GM12878 (cell line): ENCODE measurements around the gene GRIK1. TPM values are rescaled to one million over a fixed set of nuclear protein-coding genes. Genes with fewer than 3 reads are reported as not detected.

Source experiments
- ATAC-seq: fragments of 200-7000 bp; cut with Tn5 transposase; 3 replicates; pipeline ENCODE4 v1.9.1; 2020; ENCODE audit warnings: mild to moderate bottlenecking, moderate library complexity
- BruUV-seq: library from RNA; stranded (reverse); fragments of 400-500 nt; replicated peaks from 2 replicates; lab custom pipeline; 2021; lab: Mats Ljungman, UMichigan
- CTCF ChIA-PET: fragments of 300-600 bp; sonication (Branson Sonifier 250); formaldehyde crosslinking; extraction: SDS; loops from one replicate; lab custom pipeline; 2021; ENCODE audit warnings: inconsistent platforms; lab: Yijun Ruan, JAX
- POLR2A ChIA-PET: fragments of 350-600 bp; formaldehyde crosslinking; extraction: SDS; loops from one replicate; lab custom pipeline; 2021; ENCODE audit warnings: inconsistent platforms; lab: Charles Lee
- RAD21 ChIA-PET: fragments of 300-600 bp; sonication (Branson Sonifier 250); formaldehyde crosslinking; loops from one replicate; lab custom pipeline; 2023; ENCODE audit warnings: antibody characterized with exemption; ENCODE audit not compliant: unreplicated experiment; lab: Charles Lee
- SMC1A ChIA-PET: fragments of 300-600 bp; sonication (Branson Sonifier 250); formaldehyde crosslinking; loops from one replicate; lab custom pipeline; 2023; ENCODE audit not compliant: unreplicated experiment, uncharacterized antibody; lab: Charles Lee
- DNase-seq: peaks from one replicate; pipeline ENCODE4 v3.0.0-alpha.2; 2011; ENCODE audit warnings: low read depth, low spot score
- FAIRE-seq: peaks from 3 replicates; lab custom pipeline; 2011; peaks lifted over from hg19 to GRCh38; lab: Jason Lieb, UNC
- H2AFZ ChIP-seq: 2 replicates; pipeline ENCODE4 v1.6.0; 2011; ENCODE audit warnings: low read depth, low read length, control low read depth; ENCODE audit not compliant: control insufficient read depth
- H3K27ac ChIP-seq: 2 replicates; pipeline ENCODE4 v1.5.1; 2011; ENCODE audit warnings: control low read depth; ENCODE audit not compliant: control insufficient read depth, insufficient read depth
- H3K27me3 ChIP-seq, 2 experiments: replicated peaks in 1 of 2; 2 replicates each; pipeline versions ENCODE4 v1.6.0 to v1.6.1; 2011; ENCODE audit warnings: low read length in 1 of 2; ENCODE audit not compliant: control insufficient read depth in 2 of 2, insufficient read depth in 2 of 2
- H3K36me3 ChIP-seq, 2 experiments: 2 replicates each; pipeline ENCODE4 v1.5.1; 2011; ENCODE audit warnings: low read length in 1 of 2; ENCODE audit not compliant: control insufficient read depth in 2 of 2, insufficient read depth in 2 of 2
- H3K4me1 ChIP-seq: 2 replicates; pipeline ENCODE4 v1.6.1; 2011; ENCODE audit warnings: mild to moderate bottlenecking, low read length, moderate library complexity, mixed read lengths; ENCODE audit not compliant: control insufficient read depth, insufficient read depth
- H3K4me2 ChIP-seq: 2 replicates; pipeline ENCODE4 v1.6.0; 2011; ENCODE audit warnings: control low read depth; ENCODE audit not compliant: control insufficient read depth, insufficient read depth
- H3K4me3 ChIP-seq: fragments of 200-600 bp; sonication (generic); 2 replicates; pipeline ENCODE4 v1.5.1; 2016
- H3K79me2 ChIP-seq: 2 replicates; pipeline ENCODE4 v1.6.0; 2011; ENCODE audit warnings: low read length; ENCODE audit not compliant: control insufficient read depth, insufficient read depth
- H3K9ac ChIP-seq: 2 replicates; pipeline ENCODE4 v1.8.0; 2011; ENCODE audit warnings: low read length, control low read depth, mixed read lengths; ENCODE audit not compliant: control insufficient read depth, insufficient read depth
- H3K9me3 ChIP-seq: replicated peaks from 3 replicates; pipeline ENCODE4 v1.5.1; 2011; ENCODE audit warnings: mild to moderate bottlenecking, low read length; ENCODE audit not compliant: control insufficient read depth, insufficient read depth
- H4K20me1 ChIP-seq: 2 replicates; pipeline ENCODE4 v1.6.0; 2011; ENCODE audit not compliant: control insufficient read depth, insufficient read depth
- WGBS: methylation state at CpG from one replicate; pipeline ENCODE4 v1.1.6; 2016; ENCODE audit warnings: low lambda C conversion rate; ENCODE audit not compliant: insufficient replicate concordance, insufficient coverage; ENCODE audit errors: missing lambda C conversion rate; 5-methylcytosine and 5-hydroxymethylcytosine counted together
- in situ Hi-C: fragments of 300-500 bp; cut with MboI; formaldehyde crosslinking; loops from 9 replicates; pipeline ENCODE4 v1.14.3; 2018; ENCODE audit warnings: mixed read lengths
- intact Hi-C: fragments of 100-400 bp; cut with micrococcal nuclease; formaldehyde crosslinking; loops from one replicate; pipeline ENCODE4 v1.14.2; 2022; ENCODE audit not compliant: unreplicated experiment
- polyA plus RNA-seq, 11 experiments: library from polyadenylated mRNA; depleted of rRNA in 4 of 11; unstranded in 6 of 11; stranded (reverse) in 5 of 11; fragments of >200 nt; fragmentation: Nextera tagmentation in 4 of 11; fragmentation: Illumina TruSeq in 1 of 11; extraction: Ambion mirVana in 4 of 11; extraction: Trizol in 1 of 11; gene quantifications; 1 replicate in 1 of 11; 2 replicates in 10 of 11; pipeline versions ENCODE4 v1.2.1 to v1.2.3, GENCODE V29; 2011 to 2016; ENCODE audit warnings: inconsistent platforms in 2 of 11, missing spikeins in 2 of 11, low read depth in 1 of 11
- total RNA-seq, 4 experiments: library from RNA; depleted of rRNA in 3 of 4; stranded (reverse); fragments of >200 nt in 3 of 4; fragmentation: Illumina TruSeq in 1 of 4; extraction: Trizol in 1 of 4; gene quantifications; 2 replicates each; pipeline versions ENCODE4 v1.2.1 to v1.2.3, GENCODE V29; 2013 to 2021
- TF ChIP-seq, protein P1 (sequence below): IDR thresholded peaks from 2 replicates; pipeline ENCODE4 v1.6.1; 2011; ENCODE audit warnings: borderline replicate concordance, low read depth, mild to moderate bottlenecking, moderate library complexity, mixed read lengths, low read length; ENCODE audit not compliant: insufficient read depth; ENCODE audit errors: extremely low read length

GRIK1 gene
- total and polyA plus RNA-seq, 10 of the 15 experiments (the other 5 are each of a cell fraction or from before 2014, with no cell fraction given) = 0.05 to 0.13 (median 0.09) TPM; not detected in 7

DNA sequence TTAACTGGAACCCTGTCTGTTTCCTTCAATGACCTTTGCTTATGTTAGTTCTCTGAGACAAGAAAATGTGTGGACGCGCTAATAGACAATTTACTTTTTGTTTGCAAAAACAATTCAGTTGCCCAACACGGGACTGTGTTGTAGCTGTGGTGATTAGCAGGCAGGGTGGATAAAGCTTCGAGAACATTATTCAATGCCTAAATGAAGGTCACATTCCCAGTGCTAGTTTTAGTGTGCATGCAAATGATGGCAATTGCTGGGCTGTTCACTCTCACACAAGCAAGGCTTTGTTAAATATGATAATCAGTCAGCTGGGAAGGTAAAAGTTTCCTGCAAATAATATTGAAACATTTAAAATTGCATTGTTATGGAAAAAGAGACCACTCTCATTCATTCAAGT is 452.6 kb downstream of the GRIK1 start:
- FAIRE-seq = no peak
- no TSS peak for BruUV-seq
- ATAC-seq = no peak
- Histone ChIP-seq H3K4me1 (no peaks in the 10 kb centered on the region), H4K20me1 (no peaks in the 10 kb centered on the region), H3K4me2 (no peak overlapping the region), H2AFZ (no peak overlapping the region), H3K4me3 (no peak overlapping the region), H3K27me3 (no peaks in the 10 kb centered on the region), H3K27ac (no peak overlapping the region), H3K79me2 (no peaks in the 10 kb centered on the region), H3K9me3 (no peaks in the 10 kb centered on the region), H3K9ac (no peak overlapping the region), H3K36me3 (no peaks in the 10 kb centered on the region)
- ChIA-PET SMC1A (no interaction called here), CTCF (interaction anchor here (5.1 kb wide), 1 partner anchor 10 kb away, joined by 32 read pairs; no protein-coding TSS in a partner anchor), POLR2A (no interaction called here), RAD21 (no interaction called here)
- TF ChIP-seq, protein P1, sequence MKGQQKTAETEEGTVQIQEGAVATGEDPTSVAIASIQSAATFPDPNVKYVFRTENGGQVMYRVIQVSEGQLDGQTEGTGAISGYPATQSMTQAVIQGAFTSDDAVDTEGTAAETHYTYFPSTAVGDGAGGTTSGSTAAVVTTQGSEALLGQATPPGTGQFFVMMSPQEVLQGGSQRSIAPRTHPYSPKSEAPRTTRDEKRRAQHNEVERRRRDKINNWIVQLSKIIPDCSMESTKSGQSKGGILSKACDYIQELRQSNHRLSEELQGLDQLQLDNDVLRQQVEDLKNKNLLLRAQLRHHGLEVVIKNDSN = no peak
- intact Hi-C loops (no loop called here), in situ Hi-C loops (no loop called here)
- no peak for DNase-seq
- WGBS = 70% methylated on average over 4 of the region's 4 CpGs

Other genes starting within 250 kb of the GRIK1 start
- not detected in 2 replicates for gene CLDN17, start 226.8 kb upstream of the GRIK1 start, total RNA-seq (2014; rRNA removed)
- not detected in 2 replicates for gene CLDN17, start 226.8 kb upstream of the GRIK1 start, total RNA-seq (2014; rRNA removed; fragmentation: Illumina TruSeq; extraction: Trizol)
- gene CLDN17, start 226.8 kb upstream of the GRIK1 start, total RNA-seq (2021) = not detected in 2 replicates
- gene CLDN17, start 226.8 kb upstream of the GRIK1 start, polyA plus RNA-seq (2011; rRNA removed) = not detected in 2 replicates
- gene CLDN17, start 226.8 kb upstream of the GRIK1 start, polyA plus RNA-seq (2014; fragmentation: Illumina TruSeq; extraction: Trizol) = not detected in 2 replicates
- gene CLDN17, start 226.8 kb upstream of the GRIK1 start, polyA plus RNA-seq (2014; fragmentation: Nextera tagmentation; extraction: Ambion mirVana) = not detected
- gene CLDN17, start 226.8 kb upstream of the GRIK1 start, polyA plus RNA-seq (2014; rRNA removed) = not detected in 2 replicates
- gene CLDN17, start 226.8 kb upstream of the GRIK1 start, polyA plus RNA-seq (2016; fragmentation: Nextera tagmentation; extraction: Ambion mirVana) = not detected